ENCODE results near the gene NUMB.

Gene NUMB

GRCh38 chr14:73342670-73343069 lies 115.7 kb downstream of the NUMB start:
- peak; percentile 45 for DNase-seq (ENCODE audit: low read depth)
- TF ChIP-seq, protein P1, sequence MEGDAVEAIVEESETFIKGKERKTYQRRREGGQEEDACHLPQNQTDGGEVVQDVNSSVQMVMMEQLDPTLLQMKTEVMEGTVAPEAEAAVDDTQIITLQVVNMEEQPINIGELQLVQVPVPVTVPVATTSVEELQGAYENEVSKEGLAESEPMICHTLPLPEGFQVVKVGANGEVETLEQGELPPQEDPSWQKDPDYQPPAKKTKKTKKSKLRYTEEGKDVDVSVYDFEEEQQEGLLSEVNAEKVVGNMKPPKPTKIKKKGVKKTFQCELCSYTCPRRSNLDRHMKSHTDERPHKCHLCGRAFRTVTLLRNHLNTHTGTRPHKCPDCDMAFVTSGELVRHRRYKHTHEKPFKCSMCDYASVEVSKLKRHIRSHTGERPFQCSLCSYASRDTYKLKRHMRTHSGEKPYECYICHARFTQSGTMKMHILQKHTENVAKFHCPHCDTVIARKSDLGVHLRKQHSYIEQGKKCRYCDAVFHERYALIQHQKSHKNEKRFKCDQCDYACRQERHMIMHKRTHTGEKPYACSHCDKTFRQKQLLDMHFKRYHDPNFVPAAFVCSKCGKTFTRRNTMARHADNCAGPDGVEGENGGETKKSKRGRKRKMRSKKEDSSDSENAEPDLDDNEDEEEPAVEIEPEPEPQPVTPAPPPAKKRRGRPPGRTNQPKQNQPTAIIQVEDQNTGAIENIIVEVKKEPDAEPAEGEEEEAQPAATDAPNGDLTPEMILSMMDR (conservative IDR thresholded peaks at IDR 0.05; ENCODE audit: low read depth, low read length): no peak
- H3K4me3 ChIP-seq (ENCODE audit: low read depth, low read length): no peak overlapping the region

DNA sequence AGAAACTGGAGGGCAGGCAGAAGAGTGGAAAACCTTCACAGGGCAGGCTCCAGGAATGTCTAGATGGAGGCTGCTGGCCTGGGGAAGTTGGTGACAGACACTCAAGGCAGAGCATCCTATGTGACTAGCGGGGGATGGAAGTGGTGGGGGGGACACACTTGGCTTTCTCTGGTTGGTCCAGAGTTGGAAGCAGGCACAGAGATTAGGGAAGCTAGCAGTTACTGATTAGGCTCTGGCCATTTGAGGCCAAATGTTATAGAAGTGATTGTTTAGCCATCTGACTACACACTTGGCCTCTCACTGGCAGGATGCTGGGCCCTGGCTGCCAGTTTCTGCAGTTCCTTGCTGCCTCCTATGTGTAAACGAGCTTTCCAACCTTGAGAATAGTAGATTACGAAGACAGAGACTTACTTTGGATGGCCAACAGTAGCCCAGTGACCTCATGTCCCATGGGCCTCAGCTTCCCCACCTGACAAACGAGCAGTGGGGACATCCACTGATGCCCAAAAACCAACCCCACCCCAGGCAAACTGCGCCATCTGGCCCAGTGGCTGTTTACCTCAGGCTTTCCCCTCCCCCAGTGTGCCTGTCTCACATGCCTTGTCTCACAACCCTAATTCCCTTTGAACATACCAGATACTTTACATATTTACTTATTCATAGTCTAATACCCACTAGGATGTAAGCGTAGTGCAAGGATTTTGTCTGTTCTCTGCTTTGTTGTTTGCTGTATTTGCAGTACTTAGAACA lies 118.3 kb downstream of the NUMB start:
- no peak for DNase-seq (ENCODE audit: low read depth)
- no peak overlapping the region for H3K4me3 ChIP-seq (ENCODE audit: low read depth, low read length)
- TF ChIP-seq, protein P1 (conservative IDR thresholded peaks at IDR 0.05; ENCODE audit: low read depth, low read length): no peak

DNA sequence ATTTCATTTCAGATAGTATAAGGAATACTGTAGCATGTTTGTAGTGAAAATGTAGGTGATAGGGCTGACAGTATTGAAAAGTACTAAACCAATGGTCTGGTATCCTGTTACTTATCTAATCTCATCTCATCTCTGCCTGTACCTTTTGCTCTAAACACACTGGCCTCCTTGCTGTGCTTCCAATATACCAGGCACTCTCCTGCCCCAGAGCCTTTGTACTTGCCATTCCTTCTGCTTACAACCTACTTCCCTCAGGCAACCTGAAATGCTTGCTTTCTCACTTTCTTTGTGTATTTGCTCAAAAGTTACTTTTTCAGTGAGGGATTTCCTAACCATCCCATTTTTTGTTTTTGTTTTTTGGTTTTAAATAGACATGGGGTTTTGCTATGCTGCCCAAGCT lies 119.1 kb downstream of the NUMB start:
- no peak for DNase-seq (ENCODE audit: low read depth)
- no peak overlapping the region for H3K4me3 ChIP-seq (ENCODE audit: low read depth, low read length)
- TF ChIP-seq, protein P1 (conservative IDR thresholded peaks at IDR 0.05; ENCODE audit: low read depth, low read length): no peak

- TF ChIP-seq, protein P1 (conservative IDR thresholded peaks at IDR 0.05; ENCODE audit: low read depth, low read length): no peak
- no peak for DNase-seq (ENCODE audit: low read depth)
- no peak overlapping the region for H3K4me3 ChIP-seq (ENCODE audit: low read depth, low read length)
These were observed 119.8 kb downstream of the NUMB start for GRCh38 chr14:73338551-73338950.

GRCh38 chr14:73333031-73333430 lies 125.3 kb downstream of the NUMB start:
- TF ChIP-seq, protein P1 (conservative IDR thresholded peaks at IDR 0.05; ENCODE audit: low read depth, low read length): no peak
- DNase-seq (ENCODE audit: low read depth): no peak
- no peak overlapping the region for H3K4me3 ChIP-seq (ENCODE audit: low read depth, low read length)

DNA sequence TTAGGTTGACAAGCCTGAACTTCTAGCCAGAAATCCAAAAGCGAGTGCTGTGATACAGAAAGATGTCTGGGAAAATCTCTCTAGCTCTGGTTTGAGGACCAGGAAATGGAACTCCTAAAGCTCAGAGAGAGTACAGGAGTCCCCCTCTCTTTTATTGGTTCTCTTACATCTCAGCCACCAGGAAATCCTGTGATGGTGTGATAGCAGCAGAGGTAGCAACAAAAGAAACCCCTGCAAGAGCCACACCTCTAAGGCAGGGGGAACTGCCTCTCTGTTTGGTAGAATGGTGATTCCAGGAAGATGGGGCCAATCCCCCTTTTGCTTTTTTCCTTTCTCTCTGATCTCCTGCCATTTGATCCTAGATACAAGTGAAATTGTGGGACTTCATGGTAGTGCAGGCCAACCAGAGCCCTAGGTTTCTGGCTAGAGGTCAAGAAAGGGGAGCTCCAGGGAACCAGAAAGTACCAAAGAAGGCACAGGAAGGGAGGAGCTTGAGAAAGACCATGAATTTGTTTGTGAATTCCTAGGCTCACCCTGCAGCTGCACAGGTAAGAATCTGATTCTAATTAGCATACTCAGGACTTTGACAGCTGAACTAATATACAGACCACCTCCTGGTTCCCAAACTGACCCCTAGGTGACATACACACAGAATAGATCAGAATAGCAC lies 132.6 kb downstream of the NUMB start:
- no peak overlapping the region for H3K4me3 ChIP-seq (ENCODE audit: low read depth, low read length)
- no peak for DNase-seq (ENCODE audit: low read depth)
- TF ChIP-seq, protein P1 (conservative IDR thresholded peaks at IDR 0.05; ENCODE audit: low read depth, low read length): no peak
